Measurements from ENCODE around the gene SLC35E2B. TPM values are rescaled to one million over a fixed set of nuclear protein-coding genes. Genes with fewer than 3 reads are reported as not detected.
A peak's percentile ranks its signal among the peaks of the same experiment; 100 is the strongest.
"Not testable (repeated sequence)": the region's sequence is repeated elsewhere in the genome, so short reads cannot be mapped to it uniquely, and the experiment has no call there.

Gene SLC35E2B
- total and polyA plus RNA-seq, 3 donors from 2014 or later = 25.9 to 50.0 (median 48.8) TPM

GRCh38 chr1:1634613-1635012, 58.0 kb downstream of the SLC35E2B start:
- intact Hi-C loops (cut with DNase I; ENCODE audit: low total_unique reads); H3K27ac ChIP-seq: not testable (repeated sequence)
- 90% methylated on average over 8 of the region's 13 CpGs; no CpG with 5 or more reads in 1 of the 2 donors for WGBS, 2 donors

GRCh38 chr1:1633409-1633808, 59.2 kb downstream of the SLC35E2B start:
- H3K4me1 ChIP-seq; H3K9me3 ChIP-seq; H3K27me3 ChIP-seq; intact Hi-C loops (cut with DNase I; ENCODE audit: low total_unique reads); H3K4me3 ChIP-seq; DNase-seq; H3K27ac ChIP-seq; H3K36me3 ChIP-seq (ENCODE audit: low read depth, missing control alignments): not testable (repeated sequence)
- WGBS, 2 donors = no CpG with 5 or more reads among the region's 35 CpGs

More at GRCh38 chr1:1634613-1635012, 58.0 kb downstream of the SLC35E2B start:
- not testable (repeated sequence) for H3K4me1 ChIP-seq; H3K9me3 ChIP-seq; H3K4me3 ChIP-seq; DNase-seq; H3K36me3 ChIP-seq (ENCODE audit: low read depth, missing control alignments); H3K27me3 ChIP-seq

GRCh38 chr1:1631782-1632420, 60.7 kb downstream of the SLC35E2B start, which contains the start of gene MMP23B:
TSS of gene MMP23B (plus strand) at chr1:1632173. CDS start at chr1:1632219, 46 bp downstream.
- intact Hi-C loops (cut with DNase I; ENCODE audit: low total_unique reads) = no loop called here
- Histone ChIP-seq H3K4me3 (peak within 1 kb of the TSS; percentile 36 to 45), H3K9me3 (no peaks in the 10 kb centered on the region), H3K4me1 (peaks cover 3% of the 10 kb centered on the region), H3K27ac (peak within 1 kb of the TSS; percentile 75 to 92), H3K36me3 (ENCODE audit: low read depth, missing control alignments) (no peaks in the 10 kb centered on the region), H3K27me3 (no peaks in the 10 kb centered on the region)
- 10 to 13% methylated on average over 6 to 36 of the region's 48 CpGs for WGBS, 2 donors
- no peak for DNase-seq
- no peak for TF ChIP-seq POLR2A (IDR thresholded peaks at IDR 0.05)
- TF ChIP-seq CTCF (IDR thresholded peaks at IDR 0.05) = no peak

- Histone ChIP-seq H3K27me3 (no peaks in the 10 kb centered on the region), H3K36me3 (ENCODE audit: low read depth, missing control alignments) (no peaks in the 10 kb centered on the region), H3K27ac (peak overlapping the region; percentile 75 to 92), H3K4me1 (peaks cover 3% of the 10 kb centered on the region), H3K4me3 (peak overlapping the region; percentile 36 to 45), H3K9me3 (no peaks in the 10 kb centered on the region)
- peak; percentile 64 for DNase-seq
- WGBS, 2 donors = 36 to 47% methylated on average over 6 to 67 of the region's 79 CpGs
- TF ChIP-seq POLR2A (IDR thresholded peaks at IDR 0.05) (no peak), CTCF (IDR thresholded peaks at IDR 0.05) (no peak)
- intact Hi-C loops (cut with DNase I; ENCODE audit: low total_unique reads) = no loop called here
These were observed 61.4 kb downstream of the SLC35E2B start for GRCh38 chr1:1630965-1631781.

- peak overlapping the region; percentile 75 to 92 for H3K27ac ChIP-seq
- WGBS, 2 donors = 27 to 46% methylated on average over 36 to 58 of the region's 81 CpGs
- H3K4me3 ChIP-seq = peak overlapping the region; percentile 36 to 45
These were observed 62.2 kb downstream of the SLC35E2B start for GRCh38 chr1:1630191-1630964.

More at GRCh38 chr1:1630191-1630964, 62.2 kb downstream of the SLC35E2B start:
- TF ChIP-seq CTCF (IDR thresholded peaks at IDR 0.05) = no peak
- no peak for TF ChIP-seq POLR2A (IDR thresholded peaks at IDR 0.05)
- DNase-seq = peak; percentile 75
- H3K27me3 ChIP-seq = no peaks in the 10 kb centered on the region
- H3K4me1 ChIP-seq = peaks cover 3% of the 10 kb centered on the region
- no peaks in the 10 kb centered on the region for H3K36me3 ChIP-seq (ENCODE audit: low read depth, missing control alignments)
- no peaks in the 10 kb centered on the region for H3K9me3 ChIP-seq
- intact Hi-C loops (cut with DNase I; ENCODE audit: low total_unique reads) = no loop called here

Data from testis (tissue), 3 donors.